ENCODE data around the gene DOCK9. TPM values are rescaled to one million over a fixed set of nuclear protein-coding genes. Genes with fewer than 3 reads are reported as not detected.

Gene DOCK9
- polyA plus RNA-seq, 1 of the 3 experiments (the other 2 are of a cell fraction) = 16.6 TPM

GRCh38 chr13:98761986-98762616, 215.8 kb downstream of the DOCK9 start:
- POLR2A ChIA-PET = no interaction called here

GRCh38 chr13:98761126-98761985, 216.5 kb downstream of the DOCK9 start:
- Histone ChIP-seq H4K20me1 (ENCODE audit: insufficient read depth) (no peaks in the 10 kb centered on the region), H3K27ac (ENCODE audit: low read depth in 2 of 2, low read length in 1 of 2) (no peak overlapping the region), H3K36me3 (replicated peaks in 1 of 2; ENCODE audit: control insufficient read depth in 1 of 2, insufficient read depth in 2 of 2, low read length in 1 of 2) (no peaks in the 10 kb centered on the region), H3F3A (replicated peaks; ENCODE audit: insufficient read depth) (no peaks in the 10 kb centered on the region), H3K4me1 (ENCODE audit: control insufficient read depth in 1 of 2, insufficient read depth in 2 of 2, low read depth in 1 of 2, low read length in 1 of 2) (no peaks in the 10 kb centered on the region), H2AFZ (ENCODE audit: low read depth) (0 out of 2 replicates have a peak overlapping the region, but pooled peaks have one; percentile 22), H3K4me3 (ENCODE audit: low read depth in 2 of 2, low read length in 1 of 2) (peak overlapping the region in 1 of 2 experiments; percentile 12; a peak in 1 of 4 replicates), H3K9ac (no peak overlapping the region), H3K4me2 (peak overlapping the region; percentile 60), H3K27me3 (ENCODE audit: insufficient read depth) (peaks cover 2% of the 10 kb centered on the region; the same call in 1 of the 2 replicates), H3K9me3 (no peaks in the 10 kb centered on the region), H3K9me2 (no peaks in the 10 kb centered on the region), H3K79me2 (ENCODE audit: insufficient read depth) (no peaks in the 10 kb centered on the region)
- no peak for DNase-seq
- CTCF ChIA-PET = interaction anchor here (0.6 to 1.4 kb wide), 3 partner anchors 88 to 467 kb away, joined by 3 read pairs; no protein-coding TSS in a partner anchor
- WGBS (ENCODE audit: low lambda C conversion rate) = 63% methylated on average over 15 of the region's 15 CpGs
- no peak for TF ChIP-seq YY1 (IDR thresholded peaks at IDR 0.05; ENCODE audit: low read depth)
- no peak for TF ChIP-seq TAF1 (IDR thresholded peaks at IDR 0.05; ENCODE audit: borderline replicate concordance, low read depth, low read length)
- no peak for TF ChIP-seq RAD21 (IDR thresholded peaks at IDR 0.05; ENCODE audit: low read length)
- no peak for TF ChIP-seq USF1 (IDR thresholded peaks at IDR 0.05; ENCODE audit: borderline replicate concordance, low read depth)
- no peak for TF ChIP-seq JUND (IDR thresholded peaks at IDR 0.05)
- no peak for TF ChIP-seq FOXM1 (IDR thresholded peaks at IDR 0.05; ENCODE audit: low read depth)
- TF ChIP-seq FOSL2 (IDR thresholded peaks at IDR 0.05; ENCODE audit: borderline replicate concordance, low read depth) = no peak
- TF ChIP-seq GATA2 (CRISPR knock-in tag; IDR thresholded peaks at IDR 0.05) = no peak
- TF ChIP-seq EZH2phosphoT487 (IDR thresholded peaks at IDR 0.05; ENCODE audit: borderline replicate concordance, low read depth) = no peak
- TF ChIP-seq RCOR1 (IDR thresholded peaks at IDR 0.05; ENCODE audit: low read length) = no peak
- no peak for TF ChIP-seq TCF12 (IDR thresholded peaks at IDR 0.05)
- POLR2A ChIA-PET = no interaction called here

More at GRCh38 chr13:98761986-98762616, 215.8 kb downstream of the DOCK9 start:
- H3K4me1 ChIP-seq (ENCODE audit: control insufficient read depth in 1 of 2, insufficient read depth in 2 of 2, low read depth in 1 of 2, low read length in 1 of 2) = no peaks in the 10 kb centered on the region
- no peaks in the 10 kb centered on the region for H4K20me1 ChIP-seq (ENCODE audit: insufficient read depth)
- TF ChIP-seq NRF1 (IDR thresholded peaks at IDR 0.05; ENCODE audit: low read depth, low read length) = no peak
- no peak for TF ChIP-seq EP300 (IDR thresholded peaks at IDR 0.05; ENCODE audit: borderline replicate concordance in 1 of 2, low read depth in 1 of 2, low read length in 1 of 2)
- TF ChIP-seq SMC3 (IDR thresholded peaks at IDR 0.05; ENCODE audit: low read depth, low read length) = no peak
- no peak for TF ChIP-seq MEF2A (IDR thresholded peaks at IDR 0.05; ENCODE audit: borderline replicate concordance, low read depth)
- TF ChIP-seq NFIC (IDR thresholded peaks at IDR 0.05; ENCODE audit: borderline replicate concordance) = no peak
- no peak for TF ChIP-seq EZH2phosphoT487 (IDR thresholded peaks at IDR 0.05; ENCODE audit: borderline replicate concordance, low read depth)
- TF ChIP-seq TCF12 (IDR thresholded peaks at IDR 0.05) = no peak
- TF ChIP-seq PBX3 (IDR thresholded peaks at IDR 0.05) = no peak
- WGBS (ENCODE audit: low lambda C conversion rate) = 82% methylated on average over 14 of the region's 15 CpGs
- H3K9ac ChIP-seq = no peak overlapping the region
- no peaks in the 10 kb centered on the region for H3K9me3 ChIP-seq
- CTCF ChIA-PET = interaction anchor here (0.6 to 1.2 kb wide), 2 partner anchors 272 to 466 kb away, joined by 3 read pairs; no protein-coding TSS in a partner anchor
- H3K27me3 ChIP-seq (ENCODE audit: insufficient read depth) = peaks cover 7% of the 10 kb centered on the region; the same call in 1 of the 2 replicates
- H3K27ac ChIP-seq (ENCODE audit: low read depth in 2 of 2, low read length in 1 of 2) = no peak overlapping the region
- H3K4me2 ChIP-seq = peak overlapping the region; percentile 60
- H3K4me3 ChIP-seq (ENCODE audit: low read depth in 2 of 2, low read length in 1 of 2) = peak overlapping the region in 1 of 2 experiments; percentile 12; a peak in 1 of 4 replicates
- 0 out of 2 replicates have a peak overlapping the region, but pooled peaks have one; percentile 22 for H2AFZ ChIP-seq (ENCODE audit: low read depth)
- no peaks in the 10 kb centered on the region for H3F3A ChIP-seq (replicated peaks; ENCODE audit: insufficient read depth)
- H3K36me3 ChIP-seq (replicated peaks in 1 of 2; ENCODE audit: control insufficient read depth in 1 of 2, insufficient read depth in 2 of 2, low read length in 1 of 2) = no peaks in the 10 kb centered on the region
- DNase-seq = no peak
- no peaks in the 10 kb centered on the region for H3K79me2 ChIP-seq (ENCODE audit: insufficient read depth)
- H3K9me2 ChIP-seq = no peaks in the 10 kb centered on the region

All from SK-N-SH (cell line).